Activated T-helper 9 cell treated with anti-CD3 and anti-CD28 coated beads, Interleukin-2, amount 50 U/mL, for 16 hours (primary cell): ENCODE data around the gene CCDC12.
A peak's percentile ranks its signal among the peaks of the same experiment; 100 is the strongest.

ENCODE experiments used
- DNase-seq: peaks from one replicate; pipeline ENCODE4 v3.0.0-alpha.2; 2020; ENCODE audit warnings: low read depth

The CCDC12 gene

DNA sequence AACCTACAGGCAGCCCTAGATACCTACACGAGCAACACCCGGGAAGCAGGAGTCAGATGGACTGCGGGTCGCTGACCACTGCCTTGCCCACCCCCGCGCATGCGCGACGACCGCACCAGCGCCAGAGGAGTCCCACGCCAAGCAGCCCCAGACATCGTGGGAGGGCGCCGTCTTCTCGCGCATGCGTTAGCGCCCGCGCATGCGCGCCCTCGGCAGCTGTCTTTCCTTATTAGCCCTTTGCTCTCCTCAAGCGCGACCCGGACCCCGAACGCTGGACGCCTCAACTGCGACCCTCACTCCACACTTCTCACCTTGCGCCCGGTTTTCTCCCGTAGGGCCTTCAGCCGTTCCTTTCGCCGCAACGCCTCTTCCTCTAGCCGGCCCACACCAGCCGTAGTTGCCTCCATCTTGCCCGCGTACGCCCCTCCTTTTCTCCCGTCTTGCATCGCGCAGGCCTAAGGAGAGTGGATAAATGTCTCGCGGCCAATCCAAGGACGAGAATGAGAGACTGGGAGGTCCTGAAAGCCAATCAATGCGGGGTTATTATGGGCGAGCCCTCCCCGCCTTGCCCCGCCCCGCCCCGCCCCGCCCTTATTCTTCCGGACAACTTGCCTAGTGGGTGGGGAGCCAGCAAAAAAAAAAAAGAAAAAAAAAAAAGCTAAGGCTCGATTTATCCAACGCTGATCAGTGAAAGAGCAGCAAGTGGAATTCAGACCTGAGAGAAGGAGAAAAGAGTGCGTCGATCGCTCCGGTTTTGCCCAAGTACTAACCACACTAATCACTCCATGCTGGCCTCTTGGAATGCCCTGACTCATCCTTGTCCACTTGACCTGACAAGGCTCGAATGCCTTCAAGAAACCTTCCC lies at the start of gene CCDC12:
Gene CCDC12 (minus strand): TSS at position 420 of the 865 bp plus-strand sequence. CDS start 13 bp downstream, at position 407.
- DNase-seq, result peak; percentile 88

DNA sequence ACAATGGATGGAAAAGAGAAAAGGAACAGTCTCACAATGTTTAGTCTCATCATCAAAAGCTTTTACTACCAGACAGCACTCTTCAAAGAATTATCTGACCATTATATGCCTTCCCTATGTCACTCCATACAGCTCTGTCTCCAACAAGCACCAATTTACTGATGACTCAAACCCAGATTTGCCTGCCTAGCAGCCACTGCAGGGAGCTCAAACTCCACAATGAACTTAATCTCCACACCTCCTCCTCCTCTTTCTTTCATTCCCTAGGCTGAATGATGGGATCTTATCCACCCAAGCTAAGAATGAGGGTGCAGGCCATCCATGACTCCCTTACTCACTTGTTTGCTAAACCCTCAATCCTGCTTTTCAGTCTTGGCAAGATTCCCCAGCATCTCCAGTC lies 48.4 kb upstream of the CCDC12 start:
- no peak for DNase-seq

DNA sequence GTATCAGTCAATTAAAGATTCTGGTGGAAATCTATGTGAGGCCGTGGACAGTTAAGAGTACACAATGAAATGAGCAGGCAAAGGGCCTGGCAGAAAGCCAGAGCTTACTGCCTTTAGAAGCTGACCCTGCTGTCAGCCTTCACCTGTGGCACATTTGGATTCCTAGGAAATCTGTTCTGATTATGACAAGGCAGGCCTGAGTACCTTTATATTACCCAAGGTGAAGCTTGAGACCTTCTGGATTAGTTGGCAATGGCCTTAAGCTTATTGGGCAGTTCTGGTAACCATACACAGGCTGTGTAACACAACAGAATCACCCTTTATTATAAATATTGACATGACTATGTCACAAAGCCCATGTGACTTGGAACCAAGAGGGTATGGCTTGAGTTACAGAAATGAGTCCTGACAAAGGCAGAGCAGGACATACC lies 46.1 kb upstream of the CCDC12 start:
- DNase-seq, result no peak

DNA sequence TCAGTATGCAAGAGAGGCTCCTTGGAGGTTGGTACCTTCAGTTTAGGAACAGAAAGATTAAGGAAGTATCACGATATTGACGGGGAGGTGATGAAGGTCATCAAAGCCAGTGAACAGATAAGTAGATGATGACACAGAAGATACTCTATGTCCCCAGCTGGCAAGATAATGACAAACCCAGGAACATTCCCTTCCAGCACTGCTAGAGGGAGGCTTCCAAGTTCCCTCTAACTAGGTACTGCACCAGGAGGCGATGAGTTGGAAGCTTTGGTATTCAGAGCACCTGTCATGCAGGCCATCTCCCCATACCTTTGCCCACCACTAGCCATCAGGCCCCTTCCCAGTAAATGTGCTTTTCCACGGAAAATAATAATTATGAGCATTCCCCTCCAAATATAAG lies 43.8 kb upstream of the CCDC12 start:
- no peak for DNase-seq

DNA sequence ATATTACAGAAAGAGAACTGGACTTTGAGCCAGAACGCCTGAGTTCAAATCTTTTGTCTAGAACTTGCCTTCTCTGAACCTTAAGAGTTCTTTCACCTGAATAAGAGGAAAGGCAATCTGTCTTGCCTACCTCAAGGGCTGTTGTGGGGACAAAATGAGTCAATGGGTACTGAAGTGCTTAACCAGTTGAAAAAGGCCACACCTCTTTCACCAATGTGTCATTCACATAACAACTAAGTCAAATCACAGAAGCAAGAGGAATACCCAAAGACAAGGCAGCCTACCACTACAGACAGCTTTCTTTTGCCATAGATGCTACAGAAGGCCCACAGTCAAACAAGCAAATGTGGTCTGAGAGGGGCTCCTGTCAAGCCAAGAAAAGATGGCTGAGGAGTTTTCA lies 42.7 kb upstream of the CCDC12 start:
- no peak for DNase-seq

DNA sequence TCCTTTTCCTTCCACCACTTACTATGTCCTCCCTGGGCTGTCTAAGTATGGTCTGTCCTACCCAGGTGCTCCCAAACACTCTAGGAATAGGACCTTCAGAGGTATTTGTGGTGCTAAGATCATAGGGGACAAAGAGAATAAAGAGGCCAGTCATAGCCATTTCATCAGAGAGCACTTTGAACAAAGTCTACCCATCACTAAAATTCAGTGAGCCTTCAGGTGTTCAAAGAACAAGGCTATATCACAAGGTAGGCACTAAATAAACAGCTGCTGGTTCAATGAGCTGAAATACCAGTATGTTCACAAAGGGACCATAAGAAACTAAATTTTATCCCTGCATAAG lies 41.7 kb upstream of the CCDC12 start:
- no peak for DNase-seq

DNA sequence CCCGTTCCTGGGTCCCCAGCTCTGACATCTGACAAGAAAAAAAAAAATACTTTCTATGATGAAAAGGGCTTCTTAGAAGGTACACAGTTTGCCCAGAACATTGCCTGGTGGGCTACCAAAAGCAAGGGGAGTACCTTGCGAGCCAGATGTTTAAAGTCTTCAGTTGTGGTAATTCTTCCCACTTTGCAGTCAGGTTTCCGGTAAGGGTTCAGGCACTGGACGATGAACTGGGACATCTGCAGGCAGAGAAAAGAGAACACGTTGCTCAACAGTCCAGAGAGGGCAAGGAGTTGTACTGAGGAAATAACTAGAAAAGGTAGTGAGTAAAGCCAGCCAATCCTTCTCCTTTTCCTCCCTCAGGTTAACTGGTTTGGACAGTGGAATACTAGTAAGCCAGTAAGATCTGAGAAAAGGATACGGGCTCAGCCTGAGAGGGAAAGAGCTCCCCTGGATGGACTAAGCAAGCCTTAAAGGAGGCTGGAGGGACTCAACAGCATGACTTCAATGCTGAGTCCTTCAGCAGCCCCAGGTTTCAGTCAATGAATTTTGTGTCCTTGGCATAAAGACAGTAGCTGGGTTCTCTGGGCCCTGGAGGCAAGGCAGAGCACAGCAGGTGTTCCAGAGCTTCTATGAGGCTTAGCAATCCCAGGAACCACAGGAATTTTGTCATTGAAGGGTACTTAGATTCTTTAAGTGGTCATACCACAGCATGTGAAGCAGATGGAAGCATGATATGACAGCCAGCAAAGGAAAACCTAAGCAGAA lies 41.1 kb upstream of the CCDC12 start:
- no peak for DNase-seq

DNA sequence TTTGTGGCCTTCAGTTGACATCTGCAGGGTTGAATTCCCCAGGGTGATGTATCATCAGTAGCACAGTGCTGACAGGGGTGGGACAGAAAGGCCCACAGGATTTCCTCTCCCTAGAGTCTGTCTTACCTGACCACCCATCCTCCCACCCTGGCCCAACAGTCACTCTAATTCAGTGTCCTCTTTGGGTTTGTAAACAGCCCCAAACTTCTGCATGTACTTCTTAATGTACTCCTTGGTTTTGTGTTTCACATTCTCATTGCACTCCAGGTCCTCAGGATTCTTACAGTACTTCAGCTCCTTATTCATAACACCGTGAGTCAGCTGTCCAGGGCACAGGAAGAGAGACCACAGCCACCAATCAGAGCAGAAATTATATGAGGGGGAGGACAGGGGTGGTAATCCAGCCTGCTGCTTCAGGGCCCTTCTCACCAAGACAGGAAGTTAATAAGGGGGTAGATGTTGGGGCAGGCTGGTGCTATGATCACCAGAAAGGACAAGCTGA lies 40.4 kb upstream of the CCDC12 start:
- DNase-seq, result no peak

DNA sequence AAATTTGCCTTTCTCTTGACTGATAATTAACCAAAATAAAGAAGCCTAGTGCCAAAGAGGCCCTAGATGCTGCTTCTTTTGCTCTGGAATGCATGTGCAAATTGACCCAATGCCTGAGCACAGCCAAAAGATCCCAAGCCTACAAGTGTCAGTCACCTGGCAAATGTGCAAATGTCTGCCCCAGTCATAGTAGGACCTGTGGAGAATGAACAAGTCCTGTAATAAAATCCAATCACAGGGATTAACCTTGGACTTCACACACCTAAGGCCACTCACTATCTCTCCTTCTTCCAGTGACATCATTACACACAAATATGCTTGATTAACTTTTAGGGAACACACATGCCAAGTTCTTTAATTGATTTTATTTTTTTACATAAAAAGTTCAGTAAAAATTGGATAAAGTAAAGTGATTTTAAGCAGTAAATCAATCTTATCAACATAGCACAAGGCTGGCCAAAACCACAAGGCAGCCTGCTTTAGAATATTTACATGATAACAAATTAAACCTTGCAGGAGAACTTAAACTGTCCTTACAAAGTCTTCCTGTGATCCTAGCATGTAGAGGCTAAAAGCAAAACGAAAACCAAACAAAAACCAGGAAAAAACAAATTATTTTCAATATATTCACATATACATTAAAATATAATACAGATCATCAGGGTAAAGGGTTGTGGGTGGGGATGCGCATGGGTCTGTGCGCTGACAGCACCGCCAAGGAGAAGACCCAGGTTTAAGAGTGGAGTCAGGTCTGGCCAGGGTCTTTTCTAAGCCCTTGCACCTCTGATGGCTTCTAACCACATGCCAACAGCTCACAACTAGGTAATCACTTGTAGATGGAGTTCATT lies 39.8 kb upstream of the CCDC12 start:
- no peak for DNase-seq

DNA sequence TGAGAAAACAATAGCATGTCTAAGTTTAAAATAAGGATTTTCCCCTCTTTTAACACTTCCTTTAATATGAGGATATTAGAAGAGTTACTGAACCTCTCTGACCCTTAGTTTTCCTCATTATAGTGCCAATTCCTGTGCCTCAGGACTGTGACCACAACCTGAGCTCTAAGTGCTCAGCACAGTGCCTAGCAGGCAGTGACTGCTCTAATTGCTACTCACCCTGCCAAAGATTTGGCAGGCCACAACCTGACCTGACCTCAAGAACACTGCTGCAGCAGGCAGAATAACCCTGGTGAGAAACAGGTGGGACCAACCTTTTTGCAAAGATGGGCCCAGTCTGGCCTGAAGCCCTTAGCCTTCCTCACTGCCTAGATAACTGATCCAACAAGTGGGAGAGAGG lies 38.6 kb upstream of the CCDC12 start:
- no peak for DNase-seq

DNA sequence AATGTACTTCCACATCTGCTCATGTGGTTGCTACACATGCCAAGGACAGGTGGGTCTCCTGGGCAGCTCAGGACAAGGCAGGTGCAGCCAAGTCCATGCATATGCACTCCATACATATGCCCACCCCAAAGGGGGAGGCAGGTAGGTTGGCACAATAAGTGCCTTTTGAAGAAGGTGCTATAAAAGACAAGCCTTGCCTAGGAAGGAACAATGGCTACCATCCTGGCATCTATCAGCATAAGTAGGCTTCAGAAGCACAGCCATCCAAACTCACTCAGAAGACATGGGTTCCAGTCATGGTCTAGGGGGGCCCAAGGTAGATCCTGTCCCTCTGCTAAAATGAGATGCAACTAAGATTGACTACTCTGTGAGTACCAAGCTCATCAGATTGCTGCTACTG lies 37.5 kb upstream of the CCDC12 start:
- DNase-seq, result no peak

DNA sequence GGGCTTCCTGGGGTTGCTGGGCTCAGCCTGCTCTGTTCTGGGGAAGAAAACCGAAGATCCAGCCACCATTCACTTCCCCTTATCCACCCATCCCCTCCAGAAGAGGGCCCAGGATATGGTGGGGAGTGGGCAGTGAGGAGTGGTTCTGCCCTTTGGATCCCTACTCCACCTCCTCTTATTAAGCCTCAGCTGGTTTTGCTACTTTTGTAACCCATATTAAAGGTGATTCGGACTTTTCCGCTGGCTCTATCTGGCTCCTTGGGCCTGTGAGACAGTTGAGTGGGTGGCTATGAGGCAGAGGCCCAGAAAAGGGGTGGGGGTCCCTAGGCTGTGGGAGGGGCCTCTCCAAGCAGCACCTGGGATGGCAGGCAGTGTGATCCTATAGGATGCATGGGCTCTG lies 36.7 kb upstream of the CCDC12 start:
- no peak for DNase-seq

DNA sequence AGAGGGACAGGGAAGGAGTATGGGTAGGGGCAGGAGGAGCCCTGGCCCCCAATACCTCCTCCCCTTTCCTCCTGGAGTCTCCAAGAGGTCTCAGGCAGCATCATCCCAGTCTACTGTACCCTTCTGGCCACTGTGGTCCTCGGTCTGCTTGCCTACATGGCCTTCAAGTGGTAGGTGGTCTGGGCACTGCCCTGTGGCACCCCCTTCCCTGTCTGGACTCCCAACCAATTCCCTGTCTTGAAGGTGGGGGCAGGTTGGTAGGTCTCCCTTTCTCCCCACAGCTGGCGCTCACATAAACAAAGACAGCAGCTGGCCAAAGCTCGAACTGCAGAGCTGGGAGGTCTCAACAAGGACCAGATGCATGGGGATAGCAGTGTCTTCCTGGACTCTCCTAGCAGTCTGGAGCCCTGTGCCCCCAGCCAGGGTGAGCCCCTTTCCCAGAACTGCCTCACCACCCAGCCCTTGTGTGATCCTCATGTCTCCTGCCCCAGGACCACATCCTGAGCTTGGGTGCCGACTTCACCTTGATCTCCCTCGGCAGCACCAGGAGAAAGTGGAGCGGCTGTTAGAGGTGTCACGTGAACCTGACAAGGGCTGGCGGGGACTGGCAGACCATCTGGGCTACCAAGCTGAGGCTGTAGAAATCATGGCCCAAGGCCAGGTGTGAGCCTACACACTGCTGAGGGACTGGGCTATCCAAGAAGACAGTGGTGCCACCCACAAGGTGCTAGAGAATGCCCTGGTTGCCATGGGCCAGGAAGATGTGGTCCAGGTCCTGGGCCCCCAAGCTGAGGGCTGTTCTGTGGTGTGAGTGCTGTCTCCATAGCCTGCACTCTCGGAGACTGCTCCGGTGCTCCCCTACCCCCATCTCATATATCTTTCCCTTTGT lies 36.0 kb upstream of the CCDC12 start:
- DNase-seq, result no peak

DNA sequence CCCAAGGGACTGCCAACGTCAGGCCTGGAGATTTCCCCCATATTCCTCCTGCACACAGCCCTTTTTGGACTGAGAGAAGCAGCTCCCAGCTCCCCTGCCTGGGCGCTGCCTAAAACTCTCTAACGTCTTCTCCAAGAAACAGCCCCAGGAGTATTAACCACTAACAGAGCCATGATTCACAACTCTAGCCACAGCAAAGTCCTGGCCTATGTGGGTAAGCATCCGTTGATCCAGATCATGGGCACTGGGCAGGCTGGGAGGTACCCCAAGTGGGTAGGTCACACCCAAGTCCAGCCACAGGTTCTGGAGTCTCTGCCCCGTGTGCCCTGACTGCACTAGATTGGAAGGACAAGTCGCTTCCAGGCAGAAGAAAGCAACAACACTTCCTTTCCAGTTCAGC lies 34.8 kb upstream of the CCDC12 start:
- DNase-seq, result no peak

DNA sequence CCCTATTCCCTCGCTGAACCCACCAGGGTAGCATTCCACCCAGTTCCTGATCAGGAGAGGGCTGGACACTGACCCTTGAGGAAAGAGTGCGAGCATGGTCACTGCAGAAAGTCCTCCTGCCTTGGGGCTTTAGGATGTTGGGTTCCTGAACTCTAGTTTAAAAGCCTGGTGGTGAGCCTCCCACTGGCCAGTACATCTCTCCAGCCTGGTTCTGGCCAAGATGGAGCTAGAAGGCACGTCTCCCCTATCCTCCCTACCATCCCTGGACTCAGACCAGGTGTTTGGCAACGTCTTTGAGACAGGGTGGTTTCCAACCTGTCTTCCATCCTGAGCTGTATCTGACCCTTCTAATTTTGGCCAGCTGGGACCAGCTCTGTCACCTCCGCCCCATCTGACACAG lies 34.4 kb upstream of the CCDC12 start:
- DNase-seq, result no peak

DNA sequence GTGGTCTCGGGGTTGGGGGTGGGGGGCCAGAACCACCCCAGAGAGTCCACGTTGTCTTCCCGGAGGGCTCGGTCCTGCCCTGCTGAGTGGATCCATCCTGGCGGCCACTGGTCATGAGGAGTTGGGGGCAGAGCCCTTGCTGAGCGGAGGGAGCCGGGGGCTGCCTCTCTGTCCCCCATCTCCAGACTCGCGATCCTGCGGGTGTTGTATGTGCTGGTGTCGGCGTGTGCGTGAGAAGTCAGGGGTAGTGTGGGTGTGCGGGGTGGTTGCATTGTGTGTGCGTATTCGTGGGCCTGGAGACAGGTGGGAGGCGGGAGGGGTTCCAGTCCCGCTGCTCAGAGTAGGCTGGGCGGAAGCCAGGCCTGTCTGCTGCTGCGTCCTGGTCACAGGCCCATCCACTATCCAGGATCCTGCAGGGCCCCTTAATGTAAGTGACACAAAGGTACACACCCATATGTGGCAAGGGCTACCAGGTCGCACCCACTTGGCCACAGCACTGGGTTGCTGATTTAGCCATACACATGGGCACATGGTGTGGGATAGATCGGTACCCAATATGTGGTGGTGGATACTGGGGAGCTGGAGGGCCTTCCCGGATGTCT lies 33.7 kb upstream of the CCDC12 start:
- no peak for DNase-seq

DNA sequence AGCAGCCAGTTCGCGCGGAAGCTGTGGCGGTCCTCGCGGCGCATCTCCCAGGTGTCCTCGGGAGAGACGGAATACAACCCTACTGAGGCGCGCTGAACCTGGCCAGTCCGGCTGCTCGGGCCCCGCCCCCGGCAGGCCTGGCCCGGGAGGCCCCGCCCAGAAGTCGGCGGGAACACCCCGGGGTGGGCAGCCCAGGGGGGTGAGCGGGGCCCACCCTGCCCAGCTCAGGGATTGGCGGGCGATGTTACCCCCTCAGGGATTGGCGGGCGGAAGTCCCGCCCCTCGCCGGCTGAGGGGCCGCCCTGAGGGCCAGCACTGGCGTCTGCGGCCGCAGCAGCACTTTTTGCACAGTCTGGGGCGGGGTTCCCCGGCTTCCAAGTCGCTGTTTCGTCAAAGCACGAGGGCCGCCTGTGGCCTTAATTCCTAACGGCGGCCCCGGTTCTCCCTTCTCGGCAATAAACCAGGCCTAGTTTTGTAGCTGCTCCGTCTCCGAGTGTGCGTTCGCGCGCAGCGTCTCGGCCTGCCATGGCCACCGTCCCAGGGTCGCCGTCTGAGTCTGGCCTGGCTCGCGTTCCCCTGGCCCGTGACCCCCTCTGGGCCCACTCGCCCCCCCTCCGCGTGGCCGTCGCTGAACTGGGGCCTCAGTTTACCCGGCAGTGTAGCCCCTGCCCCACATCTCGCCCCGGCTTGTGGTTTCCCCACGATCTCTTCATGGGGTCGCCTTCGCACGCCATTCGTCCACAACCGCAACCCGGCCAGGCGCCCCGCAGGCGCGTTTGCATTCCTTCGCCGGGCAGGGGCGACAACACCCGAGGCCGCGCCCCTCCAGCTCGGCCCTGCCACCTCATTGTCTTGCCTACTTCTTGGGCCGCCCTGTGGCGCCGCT lies 32.9 kb upstream of the CCDC12 start:
- DNase-seq, result peak; percentile 31

DNA sequence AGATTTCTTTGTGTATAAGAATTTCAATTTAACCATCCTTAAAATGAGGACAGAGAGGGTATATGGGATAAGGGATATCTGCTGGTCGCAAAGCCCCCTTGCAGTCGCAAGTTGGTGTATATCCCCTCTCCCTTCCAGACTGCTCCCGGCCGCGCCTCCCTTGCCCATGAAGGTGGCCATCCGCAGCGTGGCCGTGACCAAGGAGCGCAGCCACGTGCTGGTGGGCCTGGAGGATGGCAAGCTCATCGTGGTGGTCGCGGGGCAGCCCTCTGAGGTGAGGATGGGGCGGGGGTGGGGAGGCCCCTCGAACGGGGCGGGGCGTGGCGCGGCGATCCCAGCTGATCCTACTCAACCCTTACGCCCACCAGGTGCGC lies 32.3 kb upstream of the CCDC12 start:
- no peak for DNase-seq

DNA sequence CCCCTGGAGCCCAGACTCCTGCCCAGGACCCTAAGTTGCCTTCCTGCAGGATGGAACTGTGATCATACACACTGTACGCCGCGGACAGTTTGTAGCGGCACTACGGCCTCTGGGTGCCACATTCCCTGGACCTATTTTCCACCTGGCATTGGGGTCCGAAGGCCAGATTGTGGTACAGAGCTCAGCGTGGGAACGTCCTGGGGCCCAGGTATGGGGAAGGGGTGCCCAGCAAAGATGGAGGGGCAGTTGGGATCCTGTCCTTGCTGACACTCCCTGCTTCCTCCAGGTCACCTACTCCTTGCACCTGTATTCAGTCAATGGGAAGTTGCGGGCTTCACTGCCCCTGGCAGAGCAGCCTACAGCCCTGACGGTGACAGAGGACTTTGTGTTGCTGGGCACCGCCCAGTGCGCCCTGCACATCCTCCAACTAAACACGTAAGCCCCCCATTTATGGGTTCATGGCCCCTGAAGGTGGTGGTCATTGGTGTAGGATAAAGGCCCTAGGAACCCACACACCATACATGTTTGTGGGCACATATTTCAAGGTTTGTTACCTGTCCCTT lies 31.8 kb upstream of the CCDC12 start:
- no peak for DNase-seq
